GM19397 (cell line): Measurements from ENCODE around the gene RCC2.
"Not testable (repeated sequence)": the region's sequence is repeated elsewhere in the genome, so short reads cannot be mapped to it uniquely, and the experiment has no call there.

ENCODE experiments used
- ATAC-seq: cut with Tn5 transposase; IDR thresholded peaks from one replicate; pipeline ENCODE4 v1.9.1; 2021; ENCODE audit warnings: mild to moderate bottlenecking, moderate library complexity; ENCODE audit not compliant: unreplicated experiment

RCC2 gene

GRCh38 chr1:17422461-17422860 lies 17.0 kb downstream of the RCC2 start:
- no peak for ATAC-seq

- no peak for ATAC-seq
Measured at GRCh38 chr1:17420391-17420918, 19.0 kb downstream of the RCC2 start.

- no peak for ATAC-seq
Measured at GRCh38 chr1:17419626-17420328, 19.7 kb downstream of the RCC2 start.

GRCh38 chr1:17416389-17416788 lies 23.1 kb downstream of the RCC2 start:
- ATAC-seq, result no peak

GRCh38 chr1:17414022-17414421 lies 25.5 kb downstream of the RCC2 start:
- ATAC-seq, result no peak

GRCh38 chr1:17412093-17412870 lies 27.2 kb downstream of the RCC2 start:
- ATAC-seq, result no peak

GRCh38 chr1:17409391-17409811 lies 30.1 kb downstream of the RCC2 start:
- no peak for ATAC-seq

GRCh38 chr1:17407786-17408514 lies 31.5 kb downstream of the RCC2 start:
- not testable (repeated sequence) for ATAC-seq

- ATAC-seq, result not testable (repeated sequence)
Measured at GRCh38 chr1:17406760-17407475, 32.6 kb downstream of the RCC2 start.

- no peak for ATAC-seq
Measured at GRCh38 chr1:17405898-17406759, 33.3 kb downstream of the RCC2 start.

- no peak for ATAC-seq
Measured at GRCh38 chr1:17404820-17405219, 34.7 kb downstream of the RCC2 start.

- ATAC-seq, result no peak
Measured at GRCh38 chr1:17404034-17404684, 35.3 kb downstream of the RCC2 start.

GRCh38 chr1:17403081-17403480 lies 36.4 kb downstream of the RCC2 start:
- no peak for ATAC-seq

- no peak for ATAC-seq
Measured at GRCh38 chr1:17401841-17402240, 37.6 kb downstream of the RCC2 start.

GRCh38 chr1:17400725-17401341 lies 38.6 kb downstream of the RCC2 start:
- ATAC-seq, result no peak

- no peak for ATAC-seq
Measured at GRCh38 chr1:17397910-17398695, 41.4 kb downstream of the RCC2 start.

- ATAC-seq, result no peak
Measured at GRCh38 chr1:17393230-17393629, 46.2 kb downstream of the RCC2 start.

GRCh38 chr1:17392199-17392740 lies 47.2 kb downstream of the RCC2 start:
- no peak for ATAC-seq
